ENCODE measurements around the gene GCLC.

DNA sequence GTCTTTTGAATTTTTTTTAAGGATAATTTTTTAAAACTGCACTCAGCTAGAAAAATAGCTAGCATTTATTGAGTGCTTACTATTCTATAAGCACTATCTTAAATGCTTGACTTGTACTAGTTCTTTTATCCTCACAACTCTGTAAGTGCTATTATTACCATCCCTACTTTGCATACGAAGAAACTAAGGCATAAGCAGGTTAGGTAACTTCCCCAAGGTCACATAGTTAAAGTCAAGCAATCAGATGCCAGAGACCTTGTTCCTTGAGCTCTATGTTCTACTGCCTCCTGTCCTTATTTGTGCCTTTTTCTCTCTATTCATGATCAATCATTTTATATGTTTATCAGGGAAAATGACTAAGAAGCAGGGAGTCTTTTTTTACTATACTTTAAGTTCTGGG, 65.0 kb downstream of the GCLC start:
- TF ChIP-seq CTCF (IDR thresholded peaks at IDR 0.05) (no peak), POLR2A (IDR thresholded peaks at IDR 0.05) (no peak), POLR2AphosphoS5 (IDR thresholded peaks at IDR 0.05; ENCODE audit: insufficient read depth in 1 of 2, low read depth in 1 of 2) (no peak)
